Activated CD4-positive, CD25-positive, alpha-beta regulatory T cell treated with anti-CD3 and anti-CD28 coated beads, Interleukin-2, amount 50 U/mL, for 72 hours (primary cell): Measurements from ENCODE around the gene SRP68.

Experiments used
- DNase-seq: peaks from one replicate; pipeline ENCODE4 v3.0.0; 2021

Gene SRP68

GRCh38 chr17:76072148-76072858 lies at the start of gene SRP68:
SRP68 (minus strand) TSS chr17:76072517; CDS start chr17:76072491, 26 bp downstream.
- DNase-seq = peak; percentile 87

- no peak for DNase-seq
Measured at GRCh38 chr17:76121932-76122430, 49.7 kb upstream of the SRP68 start.

GRCh38 chr17:76120658-76121008 lies 48.3 kb upstream of the SRP68 start:
- DNase-seq = no peak

- DNase-seq = no peak
Measured at GRCh38 chr17:76119409-76120371, 47.4 kb upstream of the SRP68 start.

GRCh38 chr17:76115138-76115754 lies 42.9 kb upstream of the SRP68 start:
- DNase-seq = no peak

- no peak for DNase-seq
Measured at GRCh38 chr17:76111956-76112355, 39.6 kb upstream of the SRP68 start.

GRCh38 chr17:76107509-76107908 lies 35.2 kb upstream of the SRP68 start:
- no peak for DNase-seq

- no peak for DNase-seq
Measured at GRCh38 chr17:76106703-76107102, 34.4 kb upstream of the SRP68 start.

GRCh38 chr17:76104896-76105231 lies 32.5 kb upstream of the SRP68 start:
- DNase-seq = no peak

GRCh38 chr17:76104140-76104895 lies 32.0 kb upstream of the SRP68 start:
- no peak for DNase-seq

GRCh38 chr17:76103274-76104139 lies 31.2 kb upstream of the SRP68 start, which contains the start of gene EXOC7:
EXOC7 (minus strand) TSS chr17:76103787; CDS start chr17:76103692, 95 bp downstream.
- DNase-seq = peak; percentile 96

GRCh38 chr17:76102944-76103273 lies 30.6 kb upstream of the SRP68 start:
- no peak for DNase-seq

GRCh38 chr17:76097716-76098295 lies 25.5 kb upstream of the SRP68 start:
- no peak for DNase-seq

GRCh38 chr17:76095943-76096342 lies 23.6 kb upstream of the SRP68 start:
- no peak for DNase-seq

GRCh38 chr17:76094046-76094445 lies 21.7 kb upstream of the SRP68 start:
- no peak for DNase-seq

- no peak for DNase-seq
Measured at GRCh38 chr17:76092526-76093413, 20.5 kb upstream of the SRP68 start.

- DNase-seq = no peak
Measured at GRCh38 chr17:76091526-76092286, 19.4 kb upstream of the SRP68 start.

- no peak for DNase-seq
Measured at GRCh38 chr17:76090517-76091129, 18.3 kb upstream of the SRP68 start.
